Peyer's patch (tissue), 4 donors: ENCODE measurements around the gene CPED1. TPM values are rescaled to one million over a fixed set of nuclear protein-coding genes. Genes with fewer than 3 reads are reported as not detected.

Experiments
- DNase-seq, 3 donors: peaks; one replicate each; pipeline ENCODE4 v3.0.0-alpha.2; 2017 to 2019
- H3K27ac ChIP-seq, 4 donors: fragments of 200-600 bp; sonication (generic); one replicate each; pipeline ENCODE4 v1.5.1; 2016 to 2019
- H3K27me3 ChIP-seq, 2 donors: fragments of 200-600 bp; sonication (generic); one replicate each; pipeline ENCODE4 v1.5.1; 2019
- H3K36me3 ChIP-seq, 3 donors: fragments of 200-600 bp; sonication (generic); one replicate each; pipeline ENCODE4 v1.5.1; 2016 to 2019
- H3K4me1 ChIP-seq, 4 donors: fragments of 200-600 bp; sonication (generic); one replicate each; pipeline ENCODE4 v1.5.1; 2016 to 2019
- H3K4me3 ChIP-seq, 4 donors: fragments of 200-600 bp; sonication (generic); 1 replicate in 3 of 4; 2 replicates in 1 of 4; pipeline ENCODE4 v1.5.1; 2016 to 2019; ENCODE audit warnings: mild to moderate bottlenecking in 1 of 4
- H3K9me3 ChIP-seq, 4 donors: fragments of 200-600 bp; sonication (generic); one replicate each; pipeline ENCODE4 v1.5.1; 2016 to 2019; ENCODE audit warnings: mild to moderate bottlenecking in 1 of 4
- CTCF ChIP-seq, 6 experiments: fragments of 450-650 bp in 4 of 6; fragments of 200-600 bp in 2 of 6; sonication (generic) in 1 of 6; IDR thresholded peaks; one replicate each; pipeline ENCODE4 v1.5.1; 2017 to 2019; ENCODE audit warnings: antibody characterized with exemption in 6 of 6, mild to moderate bottlenecking in 3 of 6, moderate library complexity in 1 of 6
- POLR2A ChIP-seq, 2 donors: fragments of 450-650 bp; IDR thresholded peaks; one replicate each; pipeline ENCODE4 v1.5.1; 2017; ENCODE audit warnings: antibody characterized with exemption in 2 of 2, mild to moderate bottlenecking in 2 of 2, moderate library complexity in 2 of 2
- total RNA-seq, 4 donors: library from RNA; depleted of rRNA; stranded (reverse); fragments of >200 nt; gene quantifications; one replicate each; pipeline ENCODE4 v1.1.0, GENCODE V29; 2016

CPED1 gene
- total RNA-seq, 4 donors from 2014 or later: 4.4 to 50.3 (median 8.5) TPM

- DNase-seq: no peak
- Histone ChIP-seq H3K27ac (no peak overlapping the region), H3K4me3 (no peak overlapping the region), H3K27me3 (no peaks in the 10 kb centered on the region), H3K36me3 (no peaks in the 10 kb centered on the region), H3K9me3 (no peaks in the 10 kb centered on the region), H3K4me1 (no peaks in the 10 kb centered on the region)
- no peak for TF ChIP-seq CTCF (IDR thresholded peaks at IDR 0.05)
- TF ChIP-seq POLR2A (IDR thresholded peaks at IDR 0.05): no peak
These were observed 87.4 kb downstream of the CPED1 start for GRCh38 chr7:121075952-121076349.

GRCh38 chr7:121076350-121077164 is 88.0 kb downstream of the CPED1 start:
- H3K9me3 ChIP-seq: no peaks in the 10 kb centered on the region
- H3K36me3 ChIP-seq: no peaks in the 10 kb centered on the region
- TF ChIP-seq POLR2A (IDR thresholded peaks at IDR 0.05): no peak
- TF ChIP-seq CTCF (IDR thresholded peaks at IDR 0.05): no peak
- no peak overlapping the region for H3K27ac ChIP-seq
- no peaks in the 10 kb centered on the region for H3K27me3 ChIP-seq
- H3K4me3 ChIP-seq: no peak overlapping the region
- H3K4me1 ChIP-seq: no peaks in the 10 kb centered on the region
- DNase-seq: no peak

DNA sequence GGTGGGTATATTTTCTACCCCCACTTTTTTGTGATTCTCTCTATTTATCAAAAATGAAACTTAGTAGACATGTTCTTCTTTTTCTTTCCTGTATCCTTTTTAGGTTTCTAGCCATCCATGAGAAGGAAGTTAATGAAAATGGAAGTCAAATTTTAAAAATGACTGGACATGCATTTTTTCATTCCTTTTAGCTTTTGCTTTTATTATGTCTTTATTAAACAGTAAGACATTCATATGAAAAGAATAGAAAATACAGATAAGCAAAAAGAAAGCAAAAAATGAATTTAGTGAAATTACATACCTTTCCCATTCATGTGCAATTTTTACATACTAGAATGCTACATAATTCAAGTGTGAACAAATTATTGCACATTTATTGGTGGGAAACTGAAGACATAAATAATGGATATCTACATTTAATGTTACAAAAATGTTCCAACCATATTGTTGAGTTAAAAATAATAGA is 88.7 kb downstream of the CPED1 start:
- no peak overlapping the region for H3K27ac ChIP-seq

DNA sequence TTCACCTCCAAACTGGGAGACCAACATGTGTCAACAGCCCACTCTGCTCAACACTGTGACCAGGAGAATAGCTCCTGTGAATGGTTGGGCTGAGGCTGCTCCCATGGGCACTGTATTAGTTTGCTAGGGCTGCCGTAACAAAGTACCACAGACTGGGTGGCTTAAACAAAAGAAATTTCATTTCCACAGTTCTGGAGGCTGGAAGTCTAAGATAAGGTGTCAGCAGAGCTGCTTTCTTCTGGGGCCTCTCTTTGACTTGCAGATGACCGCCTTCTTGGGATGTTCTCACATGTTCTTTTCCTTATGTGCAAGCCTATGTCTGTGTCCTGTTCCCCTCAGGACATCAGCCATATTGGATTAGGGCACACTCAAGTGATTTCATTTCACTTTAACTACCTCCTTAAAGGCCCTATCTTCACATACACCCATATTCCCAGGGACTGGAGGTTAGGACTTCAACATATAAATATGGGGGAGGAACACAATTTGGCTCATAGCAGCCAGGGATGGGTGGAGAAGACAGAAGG is 90.3 kb downstream of the CPED1 start:
- DNase-seq: no peak
- TF ChIP-seq POLR2A (IDR thresholded peaks at IDR 0.05) (no peak), CTCF (IDR thresholded peaks at IDR 0.05) (no peak)
- no peaks in the 10 kb centered on the region for H3K27me3 ChIP-seq
- no peaks in the 10 kb centered on the region for H3K9me3 ChIP-seq
- no peak overlapping the region for H3K27ac ChIP-seq
- H3K4me3 ChIP-seq: no peak overlapping the region
- H3K4me1 ChIP-seq: no peaks in the 10 kb centered on the region
- no peaks in the 10 kb centered on the region for H3K36me3 ChIP-seq

More for the DNA sequence above, 88.7 kb downstream of the CPED1 start:
- Histone ChIP-seq H3K4me3 (no peak overlapping the region), H3K36me3 (no peaks in the 10 kb centered on the region), H3K9me3 (no peaks in the 10 kb centered on the region), H3K27me3 (no peaks in the 10 kb centered on the region), H3K4me1 (no peaks in the 10 kb centered on the region)
- TF ChIP-seq POLR2A (IDR thresholded peaks at IDR 0.05) (no peak), CTCF (IDR thresholded peaks at IDR 0.05) (no peak)
- DNase-seq: no peak

- Histone ChIP-seq H3K27me3 (no peaks in the 10 kb centered on the region), H3K27ac (no peak overlapping the region), H3K4me3 (no peak overlapping the region), H3K36me3 (no peaks in the 10 kb centered on the region), H3K9me3 (no peaks in the 10 kb centered on the region), H3K4me1 (no peaks in the 10 kb centered on the region)
- no peak for TF ChIP-seq POLR2A (IDR thresholded peaks at IDR 0.05)
- no peak for TF ChIP-seq CTCF (IDR thresholded peaks at IDR 0.05)
- DNase-seq: no peak
These were observed 91.1 kb downstream of the CPED1 start for GRCh38 chr7:121079425-121080169.
